Mucosa of descending colon (tissue), 3 donors: Measurements from ENCODE around the gene PIGU. TPM values are rescaled to one million over a fixed set of nuclear protein-coding genes. Genes with fewer than 3 reads are reported as not detected.

Experiments
- ATAC-seq: fragments of 200-7000 bp; cut with Tn5 transposase; one replicate; pipeline ENCODE4 v1.9.1; 2020; ENCODE audit warnings: mild to moderate bottlenecking, moderate library complexity
- DNase-seq, 3 donors: peaks; one replicate each; pipeline ENCODE4 v3.0.0-alpha.2; 2020
- H3K36me3 ChIP-seq: fragments of 200-600 bp; one replicate; pipeline ENCODE4 v1.8.0; 2021; ENCODE audit warnings: low read depth, mild to moderate bottlenecking
- H3K4me1 ChIP-seq: fragments of 200-600 bp; one replicate; pipeline ENCODE4 v1.8.0; 2021; ENCODE audit warnings: low read depth, mild to moderate bottlenecking
- H3K4me3 ChIP-seq: fragments of 200-600 bp; one replicate; pipeline ENCODE4 v1.8.0; 2021; ENCODE audit warnings: mild to moderate bottlenecking
- H3K9me3 ChIP-seq: fragments of 200-600 bp; one replicate; pipeline ENCODE4 v1.8.0; 2021; ENCODE audit warnings: mild to moderate bottlenecking
- CTCF ChIP-seq: fragments of 200-600 bp; IDR thresholded peaks from one replicate; pipeline ENCODE4 v1.8.0; 2022; ENCODE audit warnings: antibody characterized with exemption, mild to moderate bottlenecking
- intact Hi-C, 2 donors: fragments of 100-400 bp; cut with DNase I in 1 of 2; cut with micrococcal nuclease in 1 of 2; formaldehyde crosslinking; loops; one replicate each; pipeline versions ENCODE4 v1.11.0 to v1.11.1; 2022; cut with DNase I, micrococcal nuclease
- total RNA-seq, 3 donors: library from RNA; stranded (reverse); fragmentation: NEBNext Ultra II Directional in 2 of 3; extraction: Animal tissue kit (Norgen Biotek cat#: 25700) in 2 of 3; gene quantifications; one replicate each; pipeline versions ENCODE4 v1.2.1 to v1.2.4, GENCODE V29; 2021 to 2023
- donor health status: DM: no; HTN: no; CAD: no; lungs with moderate emphysema.
- donor health status: DM: no; HTN: no; CAD: no.
- donor health status: DM: no; HTN: yes; CAD: no.

Gene PIGU
- total RNA-seq, 3 donors from 2014 or later, result 14.4 to 26.3 (median 24.3) TPM

- TF ChIP-seq CTCF, result no peak
- Histone ChIP-seq H3K36me3 (peaks cover 17% of the 10 kb centered on the region), H3K4me3 (no peak overlapping the region), H3K9me3 (no peaks in the 10 kb centered on the region), H3K4me1 (peaks cover 12% of the 10 kb centered on the region)
- ATAC-seq (no peak), DNase-seq (peak in 2 of 3 donors; percentile 8 to 13)
- intact Hi-C loops, result no loop called here
Measured at GRCh38 chr20:34539756-34540155, 137.1 kb downstream of the PIGU start.

- peak; percentile 69 for ATAC-seq
- TF ChIP-seq CTCF, result peak; percentile 83
- H3K4me3 ChIP-seq, result no peak overlapping the region
- peak; percentile 50 to 71 (median 65) for DNase-seq
- no peaks in the 10 kb centered on the region for H3K9me3 ChIP-seq
- H3K36me3 ChIP-seq, result peaks cover 23% of the 10 kb centered on the region
- intact Hi-C loops, result no loop called here
- peaks cover 5% of the 10 kb centered on the region for H3K4me1 ChIP-seq
Measured at GRCh38 chr20:34538671-34539123, 138.2 kb downstream of the PIGU start.

- peak in 2 of 3 donors; percentile 22 to 46 for DNase-seq
- intact Hi-C loops, result no loop called here
- H3K9me3 ChIP-seq, result no peaks in the 10 kb centered on the region
- no peaks in the 10 kb centered on the region for H3K4me1 ChIP-seq
- H3K36me3 ChIP-seq, result peaks cover 23% of the 10 kb centered on the region
- ATAC-seq, result no peak
- TF ChIP-seq CTCF, result no peak
- no peak overlapping the region for H3K4me3 ChIP-seq
Measured at GRCh38 chr20:34537651-34538050, 139.2 kb downstream of the PIGU start.

DNA sequence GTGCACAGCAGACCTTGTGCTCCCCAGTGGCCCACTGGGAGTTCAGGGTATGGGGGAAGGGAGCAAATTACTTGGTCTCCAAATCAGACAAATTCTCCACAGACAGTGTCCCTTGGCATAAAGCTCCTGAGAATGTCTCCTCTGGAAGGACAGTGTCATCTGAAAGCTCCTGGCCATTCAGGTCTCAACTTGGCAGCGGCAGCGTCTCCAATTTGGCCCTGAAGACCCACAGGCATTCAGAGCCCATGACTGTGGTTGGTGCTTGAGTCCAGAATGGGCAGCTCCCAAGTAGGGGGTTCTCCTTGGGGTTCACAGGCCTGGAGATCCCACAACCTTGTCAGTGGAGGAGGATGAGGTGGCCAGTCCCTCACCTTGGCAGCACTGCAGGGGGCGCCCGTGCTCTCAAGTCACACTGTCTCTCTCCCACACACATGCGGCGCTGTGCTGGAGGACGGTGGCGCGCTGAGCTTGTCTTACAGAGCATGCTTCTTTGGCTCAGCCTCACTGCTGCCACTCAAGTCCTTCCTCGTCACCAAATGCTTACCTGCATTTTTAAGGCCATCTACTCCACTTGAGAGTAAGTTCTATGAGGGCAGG lies 140.0 kb downstream of the PIGU start:
- intact Hi-C loops, result no loop called here
- Histone ChIP-seq H3K9me3 (no peaks in the 10 kb centered on the region), H3K4me3 (no peak overlapping the region), H3K36me3 (peaks cover 23% of the 10 kb centered on the region), H3K4me1 (no peaks in the 10 kb centered on the region)
- TF ChIP-seq CTCF, result no peak
- peak; percentile 69 for ATAC-seq
- DNase-seq, result peak; percentile 58 to 80 (median 70)

- H3K4me1 ChIP-seq, result no peaks in the 10 kb centered on the region
- ATAC-seq, result no peak
Measured at GRCh38 chr20:34535857-34536256, 141.0 kb downstream of the PIGU start.

More at GRCh38 chr20:34535857-34536256, 141.0 kb downstream of the PIGU start:
- H3K4me3 ChIP-seq, result no peak overlapping the region
- peak in 1 of 3 donors; percentile 13 for DNase-seq
- H3K9me3 ChIP-seq, result no peaks in the 10 kb centered on the region
- TF ChIP-seq CTCF, result no peak
- intact Hi-C loops, result no loop called here
- peaks cover 21% of the 10 kb centered on the region for H3K36me3 ChIP-seq
